ENCODE measurements around the gene ADGRG1. TPM values are rescaled to one million over a fixed set of nuclear protein-coding genes. Genes with fewer than 3 reads are reported as not detected.

ADGRG1 gene
- total and polyA plus RNA-seq, 7 donors: 5.0 to 36.3 (median 7.7) TPM

- peak; percentile 32 for DNase-seq
- no peak overlapping the region for H3K4me3 ChIP-seq
Observed at GRCh38 chr16:57614944-57615343, 13.5 kb upstream of the ADGRG1 start.

GRCh38 chr16:57615813-57616212 lies 12.6 kb upstream of the ADGRG1 start:
- no peak overlapping the region for H3K27ac ChIP-seq
- no peak for TF ChIP-seq CTCF (IDR thresholded peaks at IDR 0.05)
- no peak for TF ChIP-seq POLR2AphosphoS5 (IDR thresholded peaks at IDR 0.05)
- TF ChIP-seq EP300 (IDR thresholded peaks at IDR 0.05): no peak
- no peak for TF ChIP-seq POLR2A (IDR thresholded peaks at IDR 0.05)
- WGBS, 2 donors: 69 to 86% methylated on average over 10 of the region's 10 CpGs

More at GRCh38 chr16:57614944-57615343, 13.5 kb upstream of the ADGRG1 start:
- no peak overlapping the region for H3K27ac ChIP-seq
- peaks cover 0 to 4% (median 0%) of the 10 kb centered on the region in 3 donors for H3K27me3 ChIP-seq
- no peaks in the 10 kb centered on the region for H3K9me3 ChIP-seq
- no peaks in the 10 kb centered on the region for H3K36me3 ChIP-seq
- H3K4me1 ChIP-seq: no peaks in the 10 kb centered on the region
- 92 to 94% methylated on average over 9 of the region's 9 CpGs for WGBS, 2 donors
- TF ChIP-seq EP300 (IDR thresholded peaks at IDR 0.05) (no peak), POLR2AphosphoS5 (IDR thresholded peaks at IDR 0.05) (no peak), CTCF (IDR thresholded peaks at IDR 0.05) (no peak), POLR2A (IDR thresholded peaks at IDR 0.05) (no peak)
- intact Hi-C loops (cut with DNase I): no loop called here

GRCh38 chr16:57616241-57616640 lies 12.2 kb upstream of the ADGRG1 start:
- Histone ChIP-seq H3K27me3 (no peaks in the 10 kb centered on the region), H3K36me3 (no peaks in the 10 kb centered on the region), H3K27ac (no peak overlapping the region), H3K9me3 (no peaks in the 10 kb centered on the region), H3K4me3 (no peak overlapping the region), H3K4me1 (no peaks in the 10 kb centered on the region)
- peak; percentile 28 for DNase-seq
- TF ChIP-seq CTCF (IDR thresholded peaks at IDR 0.05) (no peak), POLR2A (IDR thresholded peaks at IDR 0.05) (no peak), POLR2AphosphoS5 (IDR thresholded peaks at IDR 0.05) (no peak), EP300 (IDR thresholded peaks at IDR 0.05) (no peak)
- WGBS, 2 donors: 91% methylated on average over 7 of the region's 7 CpGs
- intact Hi-C loops (cut with DNase I): no loop called here

More at GRCh38 chr16:57615813-57616212, 12.6 kb upstream of the ADGRG1 start:
- Histone ChIP-seq H3K36me3 (no peaks in the 10 kb centered on the region), H3K9me3 (no peaks in the 10 kb centered on the region), H3K4me1 (no peaks in the 10 kb centered on the region), H3K27me3 (no peaks in the 10 kb centered on the region), H3K4me3 (no peak overlapping the region)
- peak; percentile 27 for DNase-seq
- intact Hi-C loops (cut with DNase I): no loop called here

- intact Hi-C loops (cut with DNase I): no loop called here
- Histone ChIP-seq H3K9me3 (no peaks in the 10 kb centered on the region), H3K27me3 (no peaks in the 10 kb centered on the region), H3K4me3 (no peak overlapping the region), H3K36me3 (no peaks in the 10 kb centered on the region), H3K4me1 (no peaks in the 10 kb centered on the region), H3K27ac (no peak overlapping the region)
- peak; percentile 32 for DNase-seq
- no peak for TF ChIP-seq EP300 (IDR thresholded peaks at IDR 0.05)
- no peak for TF ChIP-seq POLR2A (IDR thresholded peaks at IDR 0.05)
- no peak for TF ChIP-seq CTCF (IDR thresholded peaks at IDR 0.05)
- TF ChIP-seq POLR2AphosphoS5 (IDR thresholded peaks at IDR 0.05): no peak
- 81 to 91% methylated on average over 4 of the region's 4 CpGs for WGBS, 2 donors
Observed at GRCh38 chr16:57616876-57617275, 11.6 kb upstream of the ADGRG1 start.

GRCh38 chr16:57617604-57618111 lies 10.8 kb upstream of the ADGRG1 start:
- Histone ChIP-seq H3K9me3 (no peaks in the 10 kb centered on the region), H3K4me3 (no peak overlapping the region), H3K27ac (no peak overlapping the region), H3K4me1 (no peaks in the 10 kb centered on the region), H3K27me3 (no peaks in the 10 kb centered on the region), H3K36me3 (no peaks in the 10 kb centered on the region)
- 80 to 85% methylated on average over 8 of the region's 8 CpGs for WGBS, 2 donors
- DNase-seq: peak; percentile 52
- TF ChIP-seq EP300 (IDR thresholded peaks at IDR 0.05): no peak
- no peak for TF ChIP-seq POLR2A (IDR thresholded peaks at IDR 0.05)
- no peak for TF ChIP-seq CTCF (IDR thresholded peaks at IDR 0.05)
- TF ChIP-seq POLR2AphosphoS5 (IDR thresholded peaks at IDR 0.05): no peak
- intact Hi-C loops (cut with DNase I): no loop called here
